ENCODE data around the gene JAGN1.
"Not testable (repeated sequence)": the region's sequence is repeated elsewhere in the genome, so short reads cannot be mapped to it uniquely, and the experiment has no call there.

JAGN1 gene

DNA sequence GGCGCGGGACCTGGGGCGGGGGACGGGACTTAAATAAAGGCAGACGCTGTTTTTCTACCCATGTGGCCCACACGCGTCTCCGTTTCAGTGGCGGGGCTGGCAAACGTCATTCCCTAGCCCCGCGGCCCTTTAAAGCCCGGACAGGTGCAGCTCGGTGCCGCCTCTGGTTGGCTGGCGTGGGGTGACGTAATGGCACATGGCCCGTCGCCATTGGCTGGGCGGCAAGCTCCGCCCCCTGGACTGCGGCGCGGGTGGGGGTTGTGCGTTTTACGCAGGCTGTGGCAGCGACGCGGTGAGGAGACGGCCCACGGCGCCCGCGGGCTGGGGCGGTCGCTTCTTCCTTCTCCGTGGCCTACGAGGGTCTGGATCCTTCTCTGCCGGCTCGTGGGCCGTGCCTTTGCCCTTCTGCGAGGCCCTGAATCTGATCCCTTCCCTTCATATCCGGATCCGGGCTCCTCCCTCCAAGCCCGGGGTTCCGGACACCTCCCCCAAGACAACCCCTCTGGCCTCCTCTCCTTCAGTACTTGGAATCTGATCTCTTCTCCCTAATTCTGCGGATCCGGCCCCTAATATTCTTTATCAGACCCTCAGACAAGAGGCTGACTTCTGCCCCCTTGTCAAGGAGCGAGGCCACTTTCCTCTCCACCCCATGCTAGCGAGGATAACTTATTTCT, 43.3 kb downstream of the JAGN1 start, which contains the start of gene CRELD1:
CRELD1 (plus strand) TSS at position 274 of the 674 bp plus-strand sequence. CDS start 605 bp downstream, outside the sequence.
- TF ChIP-seq, protein P1, sequence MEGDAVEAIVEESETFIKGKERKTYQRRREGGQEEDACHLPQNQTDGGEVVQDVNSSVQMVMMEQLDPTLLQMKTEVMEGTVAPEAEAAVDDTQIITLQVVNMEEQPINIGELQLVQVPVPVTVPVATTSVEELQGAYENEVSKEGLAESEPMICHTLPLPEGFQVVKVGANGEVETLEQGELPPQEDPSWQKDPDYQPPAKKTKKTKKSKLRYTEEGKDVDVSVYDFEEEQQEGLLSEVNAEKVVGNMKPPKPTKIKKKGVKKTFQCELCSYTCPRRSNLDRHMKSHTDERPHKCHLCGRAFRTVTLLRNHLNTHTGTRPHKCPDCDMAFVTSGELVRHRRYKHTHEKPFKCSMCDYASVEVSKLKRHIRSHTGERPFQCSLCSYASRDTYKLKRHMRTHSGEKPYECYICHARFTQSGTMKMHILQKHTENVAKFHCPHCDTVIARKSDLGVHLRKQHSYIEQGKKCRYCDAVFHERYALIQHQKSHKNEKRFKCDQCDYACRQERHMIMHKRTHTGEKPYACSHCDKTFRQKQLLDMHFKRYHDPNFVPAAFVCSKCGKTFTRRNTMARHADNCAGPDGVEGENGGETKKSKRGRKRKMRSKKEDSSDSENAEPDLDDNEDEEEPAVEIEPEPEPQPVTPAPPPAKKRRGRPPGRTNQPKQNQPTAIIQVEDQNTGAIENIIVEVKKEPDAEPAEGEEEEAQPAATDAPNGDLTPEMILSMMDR (IDR thresholded peaks at IDR 0.05; ENCODE audit: low read depth, low read length), result no peak
- in situ Hi-C loops (cut with HindIII; ENCODE audit: low sequenced_read_pairs), result no loop called here
- DNase-seq (ENCODE audit: low read depth, low spot score), result peak; percentile 92
- H3K4me3 ChIP-seq (ENCODE audit: low read depth, low read length), result peak within 1 kb of the TSS; percentile 63

DNA sequence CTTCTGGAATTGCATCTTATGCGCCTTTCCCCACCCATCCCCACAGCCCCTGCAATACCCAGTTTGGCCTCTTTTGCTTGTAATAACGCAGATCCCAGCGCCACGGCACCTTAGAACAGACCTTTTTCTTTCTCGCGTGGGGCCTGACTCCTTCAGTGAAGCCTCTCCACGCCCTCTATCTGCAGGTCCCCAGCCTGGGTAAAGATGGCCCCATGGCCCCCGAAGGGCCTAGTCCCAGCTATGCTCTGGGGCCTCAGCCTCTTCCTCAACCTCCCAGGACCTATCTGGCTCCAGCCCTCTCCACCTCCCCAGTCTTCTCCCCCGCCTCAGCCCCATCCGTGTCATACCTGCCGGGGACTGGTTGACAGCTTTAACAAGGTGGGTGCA, 43.8 kb downstream of the JAGN1 start:
- TF ChIP-seq, protein P1 (IDR thresholded peaks at IDR 0.05; ENCODE audit: low read depth, low read length), result peak; percentile 24
- H3K4me3 ChIP-seq (ENCODE audit: low read depth, low read length), result peak overlapping the region; percentile 63
- DNase-seq (ENCODE audit: low read depth, low spot score), result no peak
- in situ Hi-C loops (cut with HindIII; ENCODE audit: low sequenced_read_pairs), result no loop called here

DNA sequence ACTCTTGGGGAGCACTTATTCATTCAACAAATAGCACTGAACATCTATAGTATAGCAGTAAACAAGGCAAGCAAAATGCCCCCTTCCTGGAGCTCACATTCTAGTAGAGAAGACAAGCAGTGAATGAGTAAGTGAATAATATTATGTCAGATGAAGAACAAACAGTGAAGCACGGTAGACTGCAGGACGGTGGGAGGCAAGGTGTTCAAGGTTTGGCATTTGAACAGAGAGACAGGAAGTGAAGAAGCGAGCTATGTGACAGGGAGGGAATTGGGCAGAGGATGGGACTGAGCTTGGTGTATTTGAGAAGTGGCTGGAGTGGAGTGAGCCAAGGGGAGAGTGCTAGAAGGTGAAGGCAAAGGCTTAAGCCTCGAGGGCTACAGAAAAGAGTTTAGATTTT, 44.6 kb downstream of the JAGN1 start:
- TF ChIP-seq, protein P1 (IDR thresholded peaks at IDR 0.05; ENCODE audit: low read depth, low read length), result no peak
- in situ Hi-C loops (cut with HindIII; ENCODE audit: low sequenced_read_pairs), result no loop called here
- DNase-seq (ENCODE audit: low read depth, low spot score), result no peak
- no peak overlapping the region for H3K4me3 ChIP-seq (ENCODE audit: low read depth, low read length)

DNA sequence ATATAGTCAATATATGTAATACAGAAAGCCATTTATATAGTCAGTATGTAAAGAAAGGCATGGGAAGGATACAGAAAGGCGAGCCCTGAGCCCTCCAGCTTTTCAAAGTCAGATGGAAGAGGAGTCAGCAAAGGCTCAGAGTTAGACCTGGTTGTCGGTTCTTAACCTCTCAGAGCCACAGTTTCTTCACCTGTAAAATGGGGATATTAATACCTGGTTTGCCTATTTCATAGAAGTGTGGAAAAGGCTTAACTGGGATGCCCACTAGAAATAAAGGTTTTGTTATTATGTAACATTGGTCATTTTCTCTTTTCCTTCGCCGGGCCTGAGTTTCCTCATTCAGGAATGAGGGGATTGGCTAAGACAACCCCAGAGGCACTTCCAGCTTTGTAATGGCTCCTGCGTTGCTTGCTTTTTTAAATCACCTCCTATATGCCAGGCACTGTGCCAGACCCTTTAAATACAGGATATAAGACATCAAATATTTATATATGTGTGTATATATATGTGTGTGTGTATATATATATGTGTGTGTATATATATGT, 45.6 kb downstream of the JAGN1 start:
- no peak for DNase-seq (ENCODE audit: low read depth, low spot score)
- TF ChIP-seq, protein P1 (IDR thresholded peaks at IDR 0.05; ENCODE audit: low read depth, low read length), result no peak
- in situ Hi-C loops (cut with HindIII; ENCODE audit: low sequenced_read_pairs), result no loop called here
- no peak overlapping the region for H3K4me3 ChIP-seq (ENCODE audit: low read depth, low read length)

DNA sequence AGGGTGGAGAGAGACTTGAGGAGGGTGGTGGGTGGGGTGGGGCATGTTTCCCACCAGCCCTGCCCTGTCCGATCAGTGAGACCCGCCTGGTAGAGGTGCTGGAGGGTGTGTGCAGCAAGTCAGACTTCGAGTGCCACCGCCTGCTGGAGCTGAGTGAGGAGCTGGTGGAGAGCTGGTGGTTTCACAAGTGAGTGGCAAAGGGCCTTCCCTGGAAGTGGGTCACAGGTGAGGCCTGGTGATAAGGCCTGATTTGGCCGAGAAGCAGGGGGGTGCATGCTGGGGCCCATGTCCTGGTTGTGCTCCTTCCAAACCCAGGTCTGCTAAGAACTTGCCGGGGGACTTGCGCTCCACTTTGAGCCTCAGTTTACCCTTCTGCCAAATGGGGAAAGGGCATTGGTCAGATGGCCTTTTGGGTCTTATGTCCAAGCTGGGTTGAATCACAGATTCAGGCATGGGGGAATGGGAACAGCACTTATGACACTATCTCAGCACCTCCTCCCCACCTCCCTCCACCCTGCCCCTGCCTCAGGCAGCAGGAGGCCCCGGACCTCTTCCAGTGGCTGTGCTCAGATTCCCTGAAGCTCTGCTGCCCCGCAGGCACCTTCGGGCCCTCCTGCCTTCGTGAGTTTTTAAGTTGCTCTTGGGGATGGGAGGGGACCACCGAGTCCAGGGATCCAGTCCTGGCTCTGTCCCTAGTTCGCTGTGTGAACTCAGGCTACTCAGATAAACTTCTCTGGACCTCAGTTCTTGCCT, 47.3 kb downstream of the JAGN1 start:
- TF ChIP-seq, protein P1 (IDR thresholded peaks at IDR 0.05; ENCODE audit: low read depth, low read length), result no peak
- in situ Hi-C loops (cut with HindIII; ENCODE audit: low sequenced_read_pairs), result no loop called here
- DNase-seq (ENCODE audit: low read depth, low spot score), result no peak
- H3K4me3 ChIP-seq (ENCODE audit: low read depth, low read length), result no peak overlapping the region

DNA sequence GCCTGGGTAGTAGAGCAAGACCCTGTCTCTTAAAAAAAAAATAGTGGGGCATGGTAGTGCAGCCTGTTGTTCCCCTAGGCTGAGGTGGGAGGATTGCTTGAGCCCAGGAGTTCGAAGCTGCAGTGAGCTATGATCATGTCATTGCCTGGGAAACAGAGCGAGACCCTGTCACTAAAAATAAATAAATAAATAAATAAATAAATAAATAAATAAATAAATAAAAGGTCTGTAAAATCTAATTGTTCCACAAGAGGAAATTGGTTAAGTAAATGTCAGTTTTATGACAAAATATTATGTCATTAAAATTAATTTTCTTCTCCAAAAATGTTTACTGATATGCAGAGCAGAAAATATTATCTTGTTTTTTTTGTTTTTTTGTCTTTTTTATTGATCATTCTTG, 48.6 kb downstream of the JAGN1 start:
- no peak overlapping the region for H3K4me3 ChIP-seq (ENCODE audit: low read depth, low read length)
- DNase-seq (ENCODE audit: low read depth, low spot score), result no peak
- in situ Hi-C loops (cut with HindIII; ENCODE audit: low sequenced_read_pairs), result no loop called here
- TF ChIP-seq, protein P1 (IDR thresholded peaks at IDR 0.05; ENCODE audit: low read depth, low read length), result no peak

DNA sequence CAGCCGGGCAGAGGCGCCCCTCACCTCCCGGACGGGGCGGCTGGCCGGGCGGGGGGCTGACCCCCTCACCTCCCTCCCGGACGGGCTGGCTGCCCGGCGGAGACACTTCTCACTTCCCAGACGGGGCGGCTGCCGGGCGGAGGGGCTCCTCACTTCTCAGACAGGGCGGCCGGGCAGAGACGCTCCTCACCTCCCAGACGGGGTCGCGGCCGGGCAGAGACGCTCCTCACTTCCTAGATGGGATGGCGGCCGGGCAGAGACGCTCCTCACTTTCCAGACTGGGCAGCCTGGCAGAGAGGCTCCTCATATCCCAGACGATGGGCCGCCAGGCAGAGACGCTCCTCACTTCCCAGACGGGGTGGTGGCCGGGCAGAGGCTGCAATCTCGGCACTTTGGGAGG, 49.5 kb downstream of the JAGN1 start:
- DNase-seq (ENCODE audit: low read depth, low spot score); in situ Hi-C loops (cut with HindIII; ENCODE audit: low sequenced_read_pairs): not testable (repeated sequence)

More for the DNA sequence above, 49.5 kb downstream of the JAGN1 start:
- H3K4me3 ChIP-seq (ENCODE audit: low read depth, low read length), result not testable (repeated sequence)

Measured in astrocyte of the spinal cord (primary cell).